ENCODE results near the gene ACBD6.

Gene ACBD6

GRCh38 chr1:180253585-180254495 is 248.5 kb downstream of the ACBD6 start:
- no peak for DNase-seq

DNA sequence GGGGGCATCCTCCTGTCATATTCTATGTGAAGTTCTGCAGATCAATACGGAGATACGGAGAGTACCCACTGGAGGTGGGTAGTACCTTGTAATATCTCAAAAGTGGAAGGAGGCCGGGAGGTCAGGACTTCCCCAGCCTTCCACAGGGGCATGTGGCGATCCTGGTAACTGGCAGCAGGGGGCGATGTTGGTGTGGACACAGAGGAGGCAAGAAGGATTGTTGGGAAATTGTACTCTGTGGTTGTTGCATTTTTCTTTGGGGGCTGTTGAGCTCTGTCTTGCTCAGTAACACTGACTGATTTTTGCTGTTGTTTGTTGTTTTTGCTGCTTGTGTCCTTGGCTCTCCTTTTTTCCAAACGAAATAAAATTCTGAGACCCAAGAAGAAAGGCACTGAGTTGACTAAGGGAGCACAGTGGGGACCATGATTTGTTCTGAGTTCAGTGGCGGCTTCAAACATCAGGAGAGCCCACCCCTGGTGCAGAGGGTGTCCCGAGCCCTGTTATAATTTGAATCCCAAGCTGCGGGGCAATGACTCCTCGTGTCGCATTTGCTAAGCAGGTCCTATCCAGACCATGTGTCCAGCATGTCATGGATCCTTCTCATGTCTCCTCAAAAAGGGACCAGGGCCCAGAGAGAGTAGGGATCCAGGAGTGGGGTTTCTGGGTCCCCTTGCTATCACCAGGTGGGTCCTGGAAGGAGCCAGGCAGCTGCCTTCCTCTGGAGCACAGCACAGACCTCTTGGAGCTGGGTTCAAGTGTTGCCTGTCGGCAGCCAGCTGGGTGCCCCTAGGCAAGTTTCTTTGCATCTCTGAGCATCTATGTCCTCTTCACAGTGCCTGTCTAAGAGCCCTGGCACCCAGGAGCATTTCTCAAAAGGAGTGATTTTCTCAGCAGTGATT is 249.5 kb downstream of the ACBD6 start:
- peak; percentile 91 to 96 (median 93) for DNase-seq

DNA sequence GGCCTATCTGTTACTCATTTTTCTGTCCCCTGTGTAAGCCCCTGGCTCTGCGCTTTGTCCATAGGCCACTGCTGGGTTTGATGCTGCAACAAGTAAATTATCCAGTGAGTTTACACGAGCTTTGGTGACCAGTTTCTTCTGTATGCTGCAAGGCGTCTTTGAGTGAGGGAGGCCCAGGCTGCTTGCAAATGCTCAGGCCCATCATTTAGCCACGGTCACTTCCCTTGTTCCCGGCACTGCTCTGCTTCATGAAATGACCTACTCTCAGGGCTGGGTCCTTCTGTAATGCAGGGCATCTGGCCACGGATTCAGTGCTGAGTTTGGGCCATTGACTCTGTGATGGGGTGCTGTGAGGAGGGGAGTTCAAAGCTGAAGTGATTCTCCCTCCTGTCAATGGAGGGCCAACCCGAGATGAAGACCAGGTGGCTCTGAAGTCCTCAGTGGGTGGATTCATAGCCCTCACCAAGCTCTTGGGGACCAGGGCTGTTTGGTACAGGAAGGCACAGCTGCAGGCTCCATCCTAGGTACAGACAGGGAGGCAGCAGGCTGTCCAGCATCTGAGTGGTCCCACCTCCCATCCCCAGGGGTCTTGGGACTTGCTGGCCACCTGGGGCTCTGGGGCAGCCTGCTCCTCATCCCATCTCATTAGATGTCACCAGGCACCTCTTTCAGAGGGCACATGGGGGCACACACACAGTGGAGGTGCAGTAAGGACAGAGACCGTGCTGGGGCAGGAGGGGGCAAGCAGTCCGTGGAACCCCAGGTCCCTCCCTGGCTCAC is 250.7 kb downstream of the ACBD6 start:
- DNase-seq: no peak

GRCh38 chr1:180250883-180251509 is 251.4 kb downstream of the ACBD6 start:
- DNase-seq: no peak

DNA sequence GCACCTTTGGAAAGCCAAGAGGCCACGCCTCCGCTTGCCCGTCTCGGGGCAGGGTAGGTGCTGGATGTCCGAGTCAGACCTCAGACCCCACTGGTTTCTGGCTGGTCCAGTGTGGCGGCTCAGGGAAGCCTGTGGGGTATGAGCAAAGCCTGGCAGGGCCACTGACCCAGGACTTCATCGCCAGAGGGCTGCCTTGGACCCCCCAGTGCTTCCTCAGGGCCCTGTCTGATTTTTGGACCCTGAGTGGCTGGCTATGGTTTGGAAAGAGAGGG is 251.9 kb downstream of the ACBD6 start:
- no peak for DNase-seq

DNA sequence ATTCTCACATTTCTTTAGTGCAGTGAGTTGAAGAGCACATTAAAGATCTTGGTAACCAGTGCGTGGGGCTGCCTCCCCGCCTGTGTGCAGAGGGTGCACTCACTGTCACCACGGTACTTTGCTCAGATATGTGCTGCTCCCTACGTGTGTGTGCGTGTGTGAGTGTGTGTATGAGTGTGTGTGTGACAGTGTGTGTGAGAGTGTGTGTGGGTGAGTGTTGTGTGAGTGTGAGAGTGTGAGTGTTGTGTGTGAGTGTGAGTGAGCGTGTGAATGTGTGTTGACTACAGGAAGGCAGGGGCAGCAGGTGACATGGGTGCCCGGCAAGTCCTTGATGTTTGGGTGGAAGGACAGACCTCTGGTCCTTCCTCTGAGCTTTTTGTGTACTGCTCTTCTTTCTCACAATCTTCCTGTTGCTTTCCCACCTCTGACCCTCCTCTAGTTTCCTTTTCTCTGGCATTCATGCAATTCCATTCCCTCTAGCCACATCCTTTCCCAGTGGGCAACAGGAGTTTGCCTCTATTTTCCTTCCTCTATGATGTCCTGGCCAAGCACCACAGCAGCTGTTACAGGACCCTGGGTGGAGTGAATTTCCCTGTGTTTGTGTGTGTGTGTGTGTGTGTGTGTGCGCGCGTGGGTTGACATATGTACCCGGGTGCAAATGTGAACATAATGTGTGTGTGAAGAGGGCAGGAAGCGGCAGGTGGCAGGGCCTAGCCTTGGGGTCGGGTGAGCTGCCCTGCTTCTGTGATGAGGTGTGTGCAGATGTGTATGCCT is 252.5 kb downstream of the ACBD6 start:
- no peak for DNase-seq

DNA sequence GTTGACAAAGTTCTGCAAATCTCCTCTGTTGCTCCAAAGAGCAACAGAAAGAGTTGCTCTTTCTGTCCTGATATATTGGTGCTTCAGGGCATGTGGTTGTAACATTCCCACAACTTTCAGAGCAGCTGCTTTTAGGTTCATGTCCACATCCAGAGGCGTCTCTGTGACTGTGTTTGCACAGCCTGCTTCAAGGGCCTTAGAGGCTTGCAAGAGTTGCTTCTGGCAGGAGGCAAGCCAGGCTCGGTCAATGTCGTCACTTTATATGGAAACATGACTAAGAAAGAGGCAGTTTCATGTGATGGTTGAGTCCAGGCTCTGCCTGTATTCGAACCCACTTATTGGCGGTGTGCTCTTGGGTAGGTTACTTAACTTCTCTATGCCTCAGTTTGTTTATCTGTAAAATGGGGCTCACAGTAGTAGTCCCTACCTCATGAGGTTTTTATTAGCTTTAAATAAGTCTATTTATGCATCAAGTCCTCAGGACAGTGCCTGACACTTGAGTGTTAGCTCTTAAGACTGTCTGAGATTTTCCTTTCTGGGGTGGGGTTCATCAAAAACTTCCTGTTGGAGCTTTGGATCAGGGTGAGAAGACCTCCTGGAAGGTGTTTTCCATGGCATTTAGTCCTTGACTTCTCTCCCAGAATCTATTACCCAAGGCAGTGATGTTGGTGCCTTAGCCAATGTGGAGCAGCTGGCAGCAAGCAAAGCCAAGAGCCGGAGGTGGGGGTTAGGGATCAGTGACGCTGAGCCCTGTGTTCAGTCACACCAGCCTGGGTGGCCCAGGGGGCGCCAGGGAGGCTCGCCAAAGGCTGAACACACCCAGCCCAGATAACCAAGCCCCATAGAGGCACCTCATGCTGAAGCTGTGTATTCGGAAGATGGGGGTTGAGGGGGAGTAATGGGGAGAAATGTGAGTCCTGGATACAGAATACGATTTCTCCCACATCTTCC is 253.4 kb downstream of the ACBD6 start:
- DNase-seq: peak in 1 of 3 donors; percentile 56

DNA sequence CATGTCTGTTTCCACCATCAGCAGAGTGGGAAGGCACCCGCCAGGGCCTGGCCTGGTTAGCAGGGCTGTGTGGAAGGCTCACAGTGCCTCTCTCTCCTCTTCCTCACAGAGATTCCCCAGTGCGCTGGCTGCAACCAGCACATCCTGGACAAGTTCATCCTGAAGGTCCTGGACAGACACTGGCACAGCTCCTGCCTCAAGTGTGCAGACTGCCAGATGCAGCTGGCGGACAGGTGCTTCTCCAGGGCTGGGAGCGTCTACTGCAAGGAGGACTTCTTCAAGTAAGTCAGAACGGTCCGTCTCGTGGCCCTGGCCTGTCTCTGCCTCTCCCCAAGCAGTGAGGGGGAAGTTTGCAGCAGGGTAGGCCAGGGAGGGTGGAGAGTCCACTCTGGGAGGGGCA is 254.2 kb downstream of the ACBD6 start:
- no peak for DNase-seq

- DNase-seq: no peak
Observed at GRCh38 chr1:180247580-180247979, 254.8 kb downstream of the ACBD6 start.

GRCh38 chr1:180247061-180247460 is 255.3 kb downstream of the ACBD6 start:
- DNase-seq: peak in 1 of 3 donors; percentile 28

- no peak for DNase-seq
Observed at GRCh38 chr1:180246579-180246978, 255.8 kb downstream of the ACBD6 start.

GRCh38 chr1:180244840-180245239 is 257.5 kb downstream of the ACBD6 start:
- no peak for DNase-seq

GRCh38 chr1:180243517-180244221 is 258.7 kb downstream of the ACBD6 start:
- DNase-seq: no peak

GRCh38 chr1:180241716-180242544 is 260.4 kb downstream of the ACBD6 start:
- peak in 2 of 3 donors; percentile 33 to 45 for DNase-seq

DNA sequence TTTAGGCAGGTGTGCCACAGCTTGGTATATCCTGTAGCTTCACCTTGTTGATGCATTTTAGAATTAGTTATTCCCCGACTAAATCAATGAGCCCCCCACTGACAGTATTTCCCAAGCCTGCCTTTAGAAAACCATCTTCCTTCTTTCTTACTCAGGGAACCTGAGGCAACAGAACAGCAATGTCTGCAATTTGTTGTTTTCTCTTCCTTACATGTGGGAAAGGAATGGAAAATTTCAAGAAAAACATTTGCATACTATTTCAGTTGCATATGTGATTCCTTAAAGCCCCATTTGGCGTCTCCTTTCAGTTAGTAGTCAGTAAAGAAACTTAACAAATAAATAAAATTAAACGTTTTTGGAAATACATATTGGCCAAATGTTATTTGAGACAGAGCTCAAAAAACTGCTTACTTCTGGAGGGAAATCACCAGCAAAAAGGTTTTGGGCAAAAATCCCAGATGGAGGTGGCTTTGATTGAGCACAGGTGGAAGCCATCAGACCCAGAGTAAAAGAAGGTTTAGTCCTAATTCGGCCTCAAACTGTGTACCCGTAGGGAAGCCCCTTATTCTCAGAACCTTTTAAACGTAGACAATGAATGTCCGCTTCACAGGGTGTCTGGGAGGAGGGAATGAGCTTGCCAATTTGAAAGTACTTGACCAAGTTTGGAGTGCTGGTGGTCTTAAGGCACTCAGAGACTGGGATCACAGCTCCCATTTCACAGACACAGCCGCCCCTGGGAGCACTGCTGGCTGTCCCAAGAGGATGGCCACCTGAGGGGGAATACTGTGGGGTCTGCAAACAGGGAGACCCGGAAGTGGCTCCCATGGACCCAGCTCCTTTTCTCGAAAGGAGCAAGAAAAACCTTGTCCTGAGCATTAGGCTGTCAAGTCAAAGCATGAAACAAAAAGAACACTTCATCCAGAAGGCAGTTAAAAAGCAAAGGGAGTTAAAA is 263.0 kb downstream of the ACBD6 start:
- no peak for DNase-seq

DNA sequence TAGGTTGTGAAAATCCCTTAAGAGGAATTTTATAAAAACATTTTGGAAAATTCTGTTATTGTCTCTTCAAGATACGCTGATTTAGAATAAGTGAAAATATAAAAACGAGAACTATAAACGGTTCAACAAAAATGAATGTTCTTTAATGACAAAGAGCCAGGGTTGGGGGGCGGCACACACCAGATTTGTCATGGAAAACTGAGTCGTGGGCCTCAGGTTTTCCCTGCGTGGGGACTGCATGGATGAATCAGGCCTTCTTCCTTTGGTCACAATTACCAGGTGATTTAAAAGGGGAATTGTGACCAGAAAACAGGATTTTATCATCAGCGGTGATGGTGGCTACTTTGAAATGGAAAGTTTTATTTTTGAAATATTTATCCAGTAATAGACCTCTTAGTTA is 263.7 kb downstream of the ACBD6 start:
- DNase-seq: no peak
